ENCODE data around the gene KATNAL2. TPM values are rescaled to one million over a fixed set of nuclear protein-coding genes. Genes with fewer than 3 reads are reported as not detected.
A peak's percentile ranks its signal among the peaks of the same experiment; 100 is the strongest.

The KATNAL2 gene
- total RNA-seq, 2 experiments from 2014 or later, result 0.45 to 0.52 TPM

DNA sequence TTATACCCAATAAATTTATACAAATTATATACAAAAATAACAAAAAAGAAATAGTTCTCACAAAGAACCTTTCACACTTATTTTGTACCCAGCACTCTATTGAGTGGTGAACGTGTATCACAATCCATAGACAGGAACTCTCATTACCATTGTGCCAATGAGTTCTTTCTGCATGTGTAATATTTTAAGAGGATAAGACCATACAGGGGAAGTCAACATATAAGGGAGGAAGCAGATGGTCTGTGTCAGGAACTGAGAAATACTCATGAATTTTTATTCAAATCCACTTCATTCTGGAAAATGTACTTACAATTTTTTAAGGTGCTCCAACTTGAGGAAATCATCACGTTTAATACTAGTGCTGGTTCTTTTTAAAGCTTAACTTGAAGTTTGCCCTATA, 145.1 kb downstream of the KATNAL2 start:
- Mint-ChIP-seq H3K27ac (no peak overlapping the region), H3K27me3 (ENCODE audit: low read depth) (no peaks in the 10 kb centered on the region), H3K36me3 (ENCODE audit: low read depth) (no peaks in the 10 kb centered on the region), H3K4me3 (no peak overlapping the region), H3K4me1 (ENCODE audit: low read depth) (no peaks in the 10 kb centered on the region), H3K9me3 (no peaks in the 10 kb centered on the region)
- intact Hi-C loops (cut with micrococcal nuclease), result no loop called here
- CTCF ChIA-PET, result interaction anchor here (1.2 kb wide), 1 partner anchor 11 kb away, joined by 3 read pairs; no protein-coding TSS in a partner anchor
- no peak for DNase-seq

DNA sequence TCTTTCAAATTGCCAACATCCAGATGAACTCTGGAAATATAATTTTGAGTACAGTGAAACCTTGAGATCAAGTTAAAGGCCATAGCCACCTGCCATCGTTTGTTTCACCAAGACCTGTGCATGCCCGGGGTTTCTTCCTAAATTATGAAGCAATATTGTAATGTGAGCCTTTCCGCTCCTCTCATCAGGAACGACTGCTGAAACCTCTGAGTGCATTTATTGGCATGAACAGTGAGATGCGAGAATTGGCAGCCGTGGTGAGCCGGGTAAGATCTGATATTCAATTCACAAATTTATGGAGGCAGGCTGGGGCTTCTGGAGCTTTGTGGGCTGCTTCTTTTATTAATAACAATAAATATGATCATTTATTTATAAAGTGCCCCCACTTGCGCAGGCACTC, 145.7 kb downstream of the KATNAL2 start:
- Mint-ChIP-seq H3K4me3 (no peak overlapping the region), H3K36me3 (ENCODE audit: low read depth) (no peaks in the 10 kb centered on the region), H3K27me3 (ENCODE audit: low read depth) (no peaks in the 10 kb centered on the region), H3K4me1 (ENCODE audit: low read depth) (no peaks in the 10 kb centered on the region), H3K27ac (no peak overlapping the region), H3K9me3 (no peaks in the 10 kb centered on the region)
- intact Hi-C loops (cut with micrococcal nuclease), result no loop called here
- no peak for DNase-seq
- CTCF ChIA-PET, result no interaction called here

DNA sequence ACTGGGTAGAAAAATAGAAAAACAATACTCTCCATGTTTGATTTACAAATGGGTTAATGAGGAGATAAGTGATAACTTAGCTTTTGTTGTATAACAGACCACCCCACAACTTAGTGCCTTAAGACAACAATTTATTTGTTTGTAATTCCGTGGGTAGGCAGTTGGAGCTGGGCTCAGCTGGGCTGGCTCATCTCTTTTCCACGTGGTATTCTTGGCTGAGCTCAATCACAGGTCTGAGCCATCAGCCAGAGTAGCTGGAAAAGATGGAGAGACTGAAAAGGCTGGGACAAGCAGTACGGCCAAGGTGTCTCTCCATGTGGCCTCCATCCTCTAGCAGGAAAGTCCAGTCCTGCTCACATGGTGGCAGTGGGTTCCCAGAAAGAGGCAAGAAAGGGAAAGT, 150.2 kb downstream of the KATNAL2 start:
- intact Hi-C loops (cut with micrococcal nuclease), result no loop called here
- Mint-ChIP-seq H3K36me3 (ENCODE audit: low read depth) (no peaks in the 10 kb centered on the region), H3K27ac (no peak overlapping the region), H3K4me1 (ENCODE audit: low read depth) (no peaks in the 10 kb centered on the region), H3K9me3 (no peaks in the 10 kb centered on the region), H3K4me3 (no peak overlapping the region), H3K27me3 (ENCODE audit: low read depth) (no peaks in the 10 kb centered on the region)
- DNase-seq, result no peak
- CTCF ChIA-PET, result interaction anchor here (1.0 kb wide), 1 partner anchor 10 kb away, joined by 3 read pairs; no protein-coding TSS in a partner anchor

DNA sequence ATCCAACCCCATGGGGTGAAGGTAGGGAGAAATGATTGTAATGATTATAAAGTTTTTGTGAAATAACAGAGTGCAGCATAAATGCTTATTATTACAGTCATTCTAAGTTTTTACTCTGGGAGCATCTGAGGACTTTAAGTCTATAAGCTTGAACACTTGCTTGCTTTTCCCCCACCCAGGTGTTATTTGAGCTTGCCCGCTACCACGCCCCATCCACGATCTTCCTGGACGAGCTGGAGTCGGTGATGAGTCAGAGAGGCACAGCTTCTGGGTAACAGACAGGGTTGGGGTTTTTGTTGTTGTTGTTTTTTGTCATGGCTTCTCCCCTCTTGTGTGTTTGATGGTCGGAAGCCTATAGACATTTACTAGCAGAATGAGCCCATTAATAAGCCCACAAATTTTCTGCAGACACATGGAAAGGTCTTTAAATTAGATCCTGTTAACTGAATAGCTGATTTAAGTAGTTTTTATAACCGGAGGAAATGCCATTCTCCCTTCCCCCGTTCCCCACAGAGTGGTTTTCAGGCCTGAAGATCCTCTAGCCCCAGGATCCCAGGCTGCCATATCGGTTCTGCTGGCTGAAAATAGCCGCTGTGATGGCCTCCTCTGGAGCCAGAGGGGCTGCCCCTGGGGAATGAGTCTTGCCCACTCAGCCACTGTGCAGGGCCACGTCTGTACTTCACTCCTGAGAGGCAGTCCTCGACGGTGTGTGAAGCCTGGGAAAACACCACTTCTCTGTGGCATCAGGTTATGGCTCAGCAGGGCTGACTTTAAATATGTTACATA, 157.9 kb downstream of the KATNAL2 start:
- H3K4me1 Mint-ChIP-seq (ENCODE audit: low read depth), result no peaks in the 10 kb centered on the region
- intact Hi-C loops (cut with micrococcal nuclease), result no loop called here
- H3K36me3 Mint-ChIP-seq (ENCODE audit: low read depth), result no peaks in the 10 kb centered on the region
- H3K9me3 Mint-ChIP-seq, result no peaks in the 10 kb centered on the region
- no peaks in the 10 kb centered on the region for H3K27me3 Mint-ChIP-seq (ENCODE audit: low read depth)
- H3K27ac Mint-ChIP-seq, result no peak overlapping the region
- CTCF ChIA-PET, result interaction anchor here (0.6 to 1.3 kb wide), 3 partner anchors 8 to 129 kb away, joined by 3 to 6 read pairs (median 4); no protein-coding TSS in a partner anchor
- no peak overlapping the region for H3K4me3 Mint-ChIP-seq
- DNase-seq, result no peak

DNA sequence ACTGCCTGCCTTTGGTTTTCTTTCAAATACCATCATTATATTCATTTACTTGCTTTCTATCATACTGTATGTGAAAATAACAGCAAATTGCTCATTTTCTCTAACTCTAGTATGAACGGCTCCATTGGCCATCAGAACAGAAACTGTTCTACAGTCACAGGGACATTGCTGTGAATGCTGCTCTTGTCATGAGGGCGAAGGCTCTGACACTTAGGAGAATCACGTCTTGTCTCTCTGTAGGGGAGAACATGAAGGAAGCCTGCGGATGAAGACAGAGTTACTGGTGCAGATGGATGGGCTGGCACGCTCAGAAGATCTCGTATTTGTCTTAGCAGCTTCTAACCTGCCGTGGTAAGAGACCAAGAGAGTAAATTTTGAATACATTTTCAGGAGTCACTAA, 159.7 kb downstream of the KATNAL2 start:
- intact Hi-C loops (cut with micrococcal nuclease), result no loop called here
- DNase-seq, result no peak
- CTCF ChIA-PET, result interaction anchor here (1.2 to 1.4 kb wide), 2 partner anchors 9 to 672 kb away, joined by 3 read pairs; no protein-coding TSS in a partner anchor
- Mint-ChIP-seq H3K9me3 (no peaks in the 10 kb centered on the region), H3K27me3 (ENCODE audit: low read depth) (no peaks in the 10 kb centered on the region), H3K4me1 (ENCODE audit: low read depth) (no peaks in the 10 kb centered on the region), H3K4me3 (no peak overlapping the region), H3K36me3 (ENCODE audit: low read depth) (no peaks in the 10 kb centered on the region), H3K27ac (no peak overlapping the region)

DNA sequence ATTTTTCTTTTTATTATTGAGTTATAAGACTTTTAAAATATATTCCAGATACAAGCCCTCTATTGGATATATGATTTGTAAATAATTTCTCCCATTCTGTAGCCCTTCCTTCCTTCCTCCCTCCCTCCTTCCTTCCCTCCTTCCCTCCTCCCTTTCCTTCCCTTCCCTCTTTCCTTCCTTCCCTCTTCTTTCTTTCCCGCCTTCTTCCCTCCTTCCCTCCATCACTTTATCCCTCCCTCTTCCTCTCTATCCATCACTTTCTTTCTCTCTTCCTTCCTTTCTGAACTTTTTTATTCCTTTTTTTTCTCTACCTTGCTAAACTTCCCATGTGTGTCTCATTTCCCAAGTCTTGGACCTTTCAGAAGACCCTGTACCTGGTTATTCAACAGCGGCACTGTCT, 163.5 kb downstream of the KATNAL2 start:
- H3K36me3 Mint-ChIP-seq (ENCODE audit: low read depth), result no peaks in the 10 kb centered on the region
- intact Hi-C loops (cut with micrococcal nuclease), result no loop called here
- no peaks in the 10 kb centered on the region for H3K4me1 Mint-ChIP-seq (ENCODE audit: low read depth)
- no peaks in the 10 kb centered on the region for H3K27me3 Mint-ChIP-seq (ENCODE audit: low read depth)
- no peak for DNase-seq
- no peak overlapping the region for H3K4me3 Mint-ChIP-seq
- H3K27ac Mint-ChIP-seq, result no peak overlapping the region
- H3K9me3 Mint-ChIP-seq, result no peaks in the 10 kb centered on the region
- CTCF ChIA-PET, result no interaction called here

DNA sequence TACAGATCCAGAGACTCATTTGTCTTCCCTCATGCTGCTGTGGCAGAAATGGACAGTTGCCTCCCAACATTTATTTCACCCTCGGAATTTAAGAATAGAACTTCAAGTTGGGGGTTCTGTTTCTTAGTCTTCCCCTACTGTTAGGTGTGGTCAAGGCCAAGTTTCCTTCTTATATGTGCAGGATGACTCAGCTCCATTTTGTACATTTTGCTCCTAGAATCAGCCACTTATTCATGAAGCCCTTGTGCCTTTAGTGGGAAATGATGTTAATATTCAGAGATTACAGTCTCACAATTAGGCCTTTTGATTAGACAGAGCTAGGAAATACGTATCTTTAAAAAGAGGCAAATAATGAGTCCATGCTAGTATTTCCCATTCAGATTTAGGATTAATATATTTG, 164.2 kb downstream of the KATNAL2 start:
- CTCF ChIA-PET, result no interaction called here
- DNase-seq, result no peak
- Mint-ChIP-seq H3K36me3 (ENCODE audit: low read depth) (no peaks in the 10 kb centered on the region), H3K9me3 (no peaks in the 10 kb centered on the region), H3K27me3 (ENCODE audit: low read depth) (no peaks in the 10 kb centered on the region), H3K4me1 (ENCODE audit: low read depth) (no peaks in the 10 kb centered on the region), H3K27ac (no peak overlapping the region), H3K4me3 (no peak overlapping the region)
- intact Hi-C loops (cut with micrococcal nuclease), result no loop called here

DNA sequence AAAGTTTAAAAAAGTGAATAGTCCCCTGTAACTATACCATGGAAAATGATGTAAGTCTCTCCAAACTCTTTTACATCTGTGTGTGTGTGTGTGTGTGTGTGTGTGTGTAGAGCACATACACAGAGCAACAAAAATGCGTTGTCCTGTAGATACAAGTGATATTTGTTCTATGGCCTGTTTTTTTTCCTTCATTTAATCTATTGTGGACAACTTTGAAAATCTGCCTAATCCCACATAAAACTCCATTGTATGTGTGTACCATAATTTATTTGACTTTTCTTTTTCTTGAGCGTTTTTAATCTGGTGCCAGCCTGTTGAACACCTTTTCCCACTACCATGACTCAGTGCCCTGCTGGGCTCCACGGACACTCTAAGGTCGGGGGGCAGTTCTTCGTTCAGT, 170.3 kb downstream of the KATNAL2 start:
- Mint-ChIP-seq H3K27me3 (ENCODE audit: low read depth) (no peaks in the 10 kb centered on the region), H3K4me3 (no peak overlapping the region)

DNA sequence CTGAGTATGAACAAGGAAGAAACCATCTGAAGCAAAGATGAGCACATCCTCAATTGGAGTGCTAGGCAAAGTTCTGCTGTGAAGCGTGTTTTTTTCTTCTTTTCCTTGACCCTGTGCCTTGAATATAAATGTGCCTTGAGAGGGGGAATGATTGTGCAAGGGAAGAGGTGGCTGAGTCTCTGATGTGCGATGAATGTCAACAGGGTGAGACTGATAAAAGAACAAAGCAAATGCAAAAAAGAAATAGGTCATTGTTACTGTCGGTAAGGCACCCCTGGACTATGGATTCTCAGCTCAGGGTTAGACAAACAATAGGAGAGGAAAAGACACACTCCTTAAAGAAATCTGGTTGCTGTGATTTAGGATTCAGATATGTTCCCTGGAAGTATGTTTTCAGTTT, 178.4 kb downstream of the KATNAL2 start:
- Mint-ChIP-seq H3K4me1 (ENCODE audit: low read depth) (no peaks in the 10 kb centered on the region), H3K9me3 (no peaks in the 10 kb centered on the region), H3K27ac (no peak overlapping the region), H3K4me3 (no peak overlapping the region), H3K27me3 (ENCODE audit: low read depth) (no peaks in the 10 kb centered on the region), H3K36me3 (ENCODE audit: low read depth) (no peaks in the 10 kb centered on the region)
- CTCF ChIA-PET, result interaction anchor here (1.0 kb wide), 1 partner anchor 109 kb away, joined by 4 read pairs; no protein-coding TSS in a partner anchor
- DNase-seq, result no peak
- intact Hi-C loops (cut with micrococcal nuclease), result no loop called here

More for the DNA sequence above, 170.3 kb downstream of the KATNAL2 start:
- intact Hi-C loops (cut with micrococcal nuclease), result no loop called here
- Mint-ChIP-seq H3K9me3 (no peaks in the 10 kb centered on the region), H3K36me3 (ENCODE audit: low read depth) (peaks cover 5% of the 10 kb centered on the region), H3K27ac (no peak overlapping the region), H3K4me1 (ENCODE audit: low read depth) (no peaks in the 10 kb centered on the region)
- DNase-seq, result no peak
- CTCF ChIA-PET, result no interaction called here

DNA sequence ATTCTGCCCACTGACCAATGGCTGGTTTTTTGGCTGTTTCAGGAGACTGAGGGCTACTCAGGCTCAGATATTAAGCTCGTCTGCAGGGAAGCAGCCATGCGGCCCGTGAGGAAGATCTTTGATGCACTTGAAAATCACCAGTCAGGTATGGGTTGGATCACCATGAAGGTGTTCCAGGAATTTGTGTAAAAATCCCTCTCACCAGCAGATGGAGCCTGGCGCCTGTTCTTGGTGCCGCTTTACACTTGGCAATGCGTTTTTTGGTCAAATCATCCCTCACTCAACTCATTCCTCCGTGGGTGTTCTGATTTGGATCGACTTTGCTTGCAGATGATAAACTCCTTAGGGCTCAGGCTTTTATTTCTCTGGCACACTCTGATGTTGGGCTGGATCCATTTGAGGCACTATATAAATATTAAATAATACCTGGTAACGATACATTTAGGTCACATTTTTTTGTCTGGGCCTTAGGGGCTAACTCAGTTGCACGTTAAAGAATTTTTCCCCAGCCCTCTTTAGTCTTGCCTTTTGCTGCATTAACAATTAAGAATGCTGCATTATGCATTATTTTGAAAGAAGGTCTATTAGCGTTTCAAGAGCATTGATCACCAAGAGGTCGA, 182.9 kb downstream of the KATNAL2 start:
- CTCF ChIA-PET, result interaction anchor here (0.6 to 3.5 kb wide), 13 partner anchors 9 to 649 kb away, joined by 3 to 63 read pairs (median 4); no protein-coding TSS in a partner anchor
- no peak overlapping the region for H3K27ac Mint-ChIP-seq
- intact Hi-C loops (cut with micrococcal nuclease), result loop anchor here (1.0 to 5.0 kb wide), 4 partner anchors 48 to 649 kb away; no protein-coding TSS in a partner anchor
- no peak overlapping the region for H3K4me3 Mint-ChIP-seq
- H3K9me3 Mint-ChIP-seq, result no peaks in the 10 kb centered on the region
- H3K27me3 Mint-ChIP-seq (ENCODE audit: low read depth), result no peaks in the 10 kb centered on the region
- DNase-seq, result peak; percentile 83
- H3K36me3 Mint-ChIP-seq (ENCODE audit: low read depth), result no peaks in the 10 kb centered on the region
- no peaks in the 10 kb centered on the region for H3K4me1 Mint-ChIP-seq (ENCODE audit: low read depth)

DNA sequence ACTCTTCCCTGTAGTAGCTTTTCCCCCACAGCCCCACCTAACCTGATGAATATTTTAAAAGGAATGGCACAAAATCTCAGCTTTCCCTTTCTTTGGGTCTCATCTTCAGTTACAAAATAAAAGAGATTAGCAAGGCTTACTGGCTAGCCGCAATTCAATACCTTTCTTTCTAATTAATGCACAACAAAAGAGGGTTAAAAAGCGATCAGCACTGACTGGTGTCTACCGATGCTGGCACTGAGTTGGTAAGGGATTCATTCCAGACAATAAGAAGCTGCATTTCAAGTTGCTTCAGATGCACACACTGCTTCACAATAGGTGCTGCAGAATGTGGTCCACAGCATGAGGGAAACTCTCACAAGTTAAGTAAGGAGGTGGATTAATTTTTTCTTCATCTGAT, 191.0 kb downstream of the KATNAL2 start:
- H3K36me3 Mint-ChIP-seq (ENCODE audit: low read depth), result peaks cover 23% of the 10 kb centered on the region
- no peak overlapping the region for H3K27ac Mint-ChIP-seq
- H3K4me3 Mint-ChIP-seq, result no peak overlapping the region
- no peak for DNase-seq
- H3K27me3 Mint-ChIP-seq (ENCODE audit: low read depth), result no peaks in the 10 kb centered on the region
- H3K4me1 Mint-ChIP-seq (ENCODE audit: low read depth), result no peaks in the 10 kb centered on the region
- intact Hi-C loops (cut with micrococcal nuclease), result no loop called here
- CTCF ChIA-PET, result interaction anchor here (1.6 kb wide), 1 partner anchor 96 kb away, joined by 6 read pairs; no protein-coding TSS in a partner anchor
- H3K9me3 Mint-ChIP-seq, result no peaks in the 10 kb centered on the region

DNA sequence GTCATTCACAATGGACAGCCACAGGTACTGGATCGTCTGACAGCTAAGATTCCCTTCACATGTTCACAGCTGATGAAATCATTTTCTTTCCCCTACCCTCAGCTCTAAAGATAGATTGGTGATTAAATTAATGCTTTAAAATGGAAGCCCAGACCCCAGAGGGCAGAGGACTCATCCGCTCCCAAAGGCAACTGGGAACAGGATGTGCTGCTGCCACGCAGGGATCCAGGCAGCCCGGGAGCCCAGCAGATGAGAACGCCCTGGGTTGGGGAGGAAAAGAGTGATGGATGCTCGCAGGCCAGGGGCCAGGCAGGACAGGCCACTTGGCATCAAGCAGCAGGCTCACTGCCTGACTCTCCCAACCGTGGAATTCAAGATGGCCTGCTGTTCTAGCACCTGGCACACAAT, 191.6 kb downstream of the KATNAL2 start:
- Mint-ChIP-seq H3K27ac (no peak overlapping the region), H3K36me3 (ENCODE audit: low read depth) (peaks cover 23% of the 10 kb centered on the region), H3K4me3 (no peak overlapping the region), H3K4me1 (ENCODE audit: low read depth) (no peaks in the 10 kb centered on the region), H3K27me3 (ENCODE audit: low read depth) (no peaks in the 10 kb centered on the region), H3K9me3 (no peaks in the 10 kb centered on the region)
- DNase-seq, result no peak
- intact Hi-C loops (cut with micrococcal nuclease), result no loop called here
- CTCF ChIA-PET, result no interaction called here

Data from activated naive CD4-positive, alpha-beta T cell treated with anti-CD3 and anti-CD28 coated beads for 36 hours (primary cell).